Right atrium auricular region (tissue), 2 donors: Measurements from ENCODE around the gene FLVCR1. TPM values are rescaled to one million over a fixed set of nuclear protein-coding genes. Genes with fewer than 3 reads are reported as not detected.

ENCODE experiments used
- DNase-seq: peaks from one replicate; pipeline ENCODE4 v3.0.0-alpha.2; 2019; ENCODE audit warnings: low spot score
- H3K27ac ChIP-seq, 2 donors: fragments of 200-600 bp; sonication (generic); 1 replicate in 1 of 2; 2 replicates in 1 of 2; pipeline ENCODE4 v1.5.1; 2016 to 2019
- H3K27me3 ChIP-seq, 2 donors: fragments of 200-600 bp; sonication (generic); one replicate each; pipeline versions ENCODE4 v1.5.1 to v1.6.0; 2017 to 2019
- H3K36me3 ChIP-seq: fragments of 200-600 bp; sonication (generic); one replicate; pipeline ENCODE4 v1.5.1; 2016
- H3K4me1 ChIP-seq, 2 donors: fragments of 200-600 bp; sonication (generic); one replicate each; pipeline versions ENCODE4 v1.5.1 to v1.6.0; 2017 to 2019
- H3K4me3 ChIP-seq, 2 donors: fragments of 200-600 bp; sonication (generic); 1 replicate in 1 of 2; 2 replicates in 1 of 2; pipeline ENCODE4 v1.5.1; 2017 to 2019; ENCODE audit warnings: mild to moderate bottlenecking in 1 of 2, moderate library complexity in 1 of 2
- H3K9me3 ChIP-seq, 2 donors: fragments of 200-600 bp; sonication (generic); one replicate each; pipeline ENCODE4 v1.5.1; 2019
- total RNA-seq, 2 donors: library from RNA; depleted of rRNA; stranded (reverse); fragments of >200 nt; gene quantifications; one replicate each; pipeline ENCODE4 v1.1.0, GENCODE V29; 2016
- TF ChIP-seq, protein P1 (sequence below), 2 donors: fragments of 200-600 bp; sonication (generic); IDR thresholded peaks; one replicate each; pipeline ENCODE4 v1.5.1; 2019; ENCODE audit warnings: antibody characterized with exemption in 2 of 2

Gene FLVCR1
- total RNA-seq, 2 donors from 2014 or later, result 0.89 to 2.4 TPM

DNA sequence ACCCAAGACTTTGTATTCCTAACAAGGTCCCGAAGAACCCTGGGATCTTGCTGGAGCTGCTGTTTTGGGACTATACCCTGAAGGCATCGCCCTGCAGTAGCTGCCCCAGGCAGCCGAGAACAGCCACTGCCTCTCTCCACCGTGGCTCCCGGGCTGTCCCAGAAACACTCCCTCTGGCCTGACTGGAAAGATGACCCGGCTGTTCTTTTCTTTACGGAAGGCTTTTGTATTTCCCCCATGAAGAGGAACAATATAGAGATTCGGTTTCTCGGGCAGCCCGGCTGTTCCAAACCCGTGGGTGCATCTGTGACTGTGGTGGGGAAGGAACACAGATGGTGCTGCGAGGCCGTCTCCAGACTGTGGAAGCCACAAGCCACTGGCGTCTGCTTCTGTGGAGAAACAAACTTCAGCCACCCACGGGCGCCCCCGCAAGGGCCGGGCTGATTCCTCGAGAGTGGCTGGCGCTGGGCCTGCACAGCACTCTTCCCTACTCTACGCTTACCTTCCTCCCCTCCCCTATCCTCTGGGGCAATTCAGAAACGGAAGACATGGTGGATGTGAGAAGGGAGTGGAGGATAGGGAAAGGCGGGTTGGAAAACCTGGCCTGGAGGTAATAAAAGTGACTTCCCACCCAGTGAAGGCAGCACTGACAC is 58.5 kb downstream of the FLVCR1 start:
- Histone ChIP-seq H3K4me3 (peak overlapping the region in 1 of 2 donors; percentile 28), H3K4me1 (no peaks in the 10 kb centered on the region), H3K36me3 (no peaks in the 10 kb centered on the region), H3K9me3 (no peaks in the 10 kb centered on the region), H3K27me3 (no peaks in the 10 kb centered on the region), H3K27ac (no peak overlapping the region)
- TF ChIP-seq, protein P1, sequence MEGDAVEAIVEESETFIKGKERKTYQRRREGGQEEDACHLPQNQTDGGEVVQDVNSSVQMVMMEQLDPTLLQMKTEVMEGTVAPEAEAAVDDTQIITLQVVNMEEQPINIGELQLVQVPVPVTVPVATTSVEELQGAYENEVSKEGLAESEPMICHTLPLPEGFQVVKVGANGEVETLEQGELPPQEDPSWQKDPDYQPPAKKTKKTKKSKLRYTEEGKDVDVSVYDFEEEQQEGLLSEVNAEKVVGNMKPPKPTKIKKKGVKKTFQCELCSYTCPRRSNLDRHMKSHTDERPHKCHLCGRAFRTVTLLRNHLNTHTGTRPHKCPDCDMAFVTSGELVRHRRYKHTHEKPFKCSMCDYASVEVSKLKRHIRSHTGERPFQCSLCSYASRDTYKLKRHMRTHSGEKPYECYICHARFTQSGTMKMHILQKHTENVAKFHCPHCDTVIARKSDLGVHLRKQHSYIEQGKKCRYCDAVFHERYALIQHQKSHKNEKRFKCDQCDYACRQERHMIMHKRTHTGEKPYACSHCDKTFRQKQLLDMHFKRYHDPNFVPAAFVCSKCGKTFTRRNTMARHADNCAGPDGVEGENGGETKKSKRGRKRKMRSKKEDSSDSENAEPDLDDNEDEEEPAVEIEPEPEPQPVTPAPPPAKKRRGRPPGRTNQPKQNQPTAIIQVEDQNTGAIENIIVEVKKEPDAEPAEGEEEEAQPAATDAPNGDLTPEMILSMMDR (IDR thresholded peaks at IDR 0.05), result no peak
- DNase-seq, result peak; percentile 66

DNA sequence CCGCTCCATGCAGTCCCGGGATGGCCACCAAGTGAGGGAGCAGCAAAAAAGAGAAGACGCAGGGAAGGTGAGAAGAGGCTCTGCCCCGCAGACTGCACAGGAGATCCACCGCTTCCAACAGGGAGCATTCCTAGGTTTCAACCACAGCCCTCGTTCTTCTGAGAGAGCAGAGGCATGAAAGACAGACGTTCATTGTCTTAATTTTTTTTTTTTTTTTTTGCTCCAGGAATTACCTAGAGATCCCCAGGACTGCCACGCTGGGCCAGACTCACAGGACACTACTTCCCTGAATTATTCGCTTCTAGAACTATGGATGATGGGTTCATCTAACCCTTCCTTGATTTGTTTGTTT is 59.0 kb downstream of the FLVCR1 start:
- H3K4me3 ChIP-seq, result peak overlapping the region in 1 of 2 donors; percentile 28
- TF ChIP-seq, protein P1 (IDR thresholded peaks at IDR 0.05), result no peak
- H3K9me3 ChIP-seq, result no peaks in the 10 kb centered on the region
- DNase-seq, result no peak
- H3K27me3 ChIP-seq, result no peaks in the 10 kb centered on the region
- H3K36me3 ChIP-seq, result no peaks in the 10 kb centered on the region
- H3K27ac ChIP-seq, result no peak overlapping the region
- no peaks in the 10 kb centered on the region for H3K4me1 ChIP-seq

DNA sequence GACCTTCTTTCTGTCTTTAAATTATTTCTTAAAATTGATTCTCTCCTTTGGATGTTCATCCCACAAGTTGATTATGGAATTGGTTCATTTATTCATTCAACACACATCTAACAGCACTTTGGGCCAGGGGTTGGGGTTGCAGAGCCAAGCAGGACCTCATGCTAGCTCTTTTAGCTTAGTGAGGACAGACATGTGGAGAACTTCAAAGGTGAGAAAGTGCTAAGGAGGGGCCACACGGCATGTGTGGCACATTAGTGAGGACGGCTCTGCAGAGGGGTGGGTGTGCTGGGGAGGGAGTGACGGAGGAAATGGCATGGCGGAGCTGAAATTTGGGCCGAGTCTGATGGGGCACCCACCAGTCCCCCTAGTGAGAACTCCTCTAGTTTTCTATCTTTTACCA is 59.8 kb downstream of the FLVCR1 start:
- Histone ChIP-seq H3K27me3 (no peaks in the 10 kb centered on the region), H3K4me3 (no peak overlapping the region), H3K27ac (no peak overlapping the region), H3K36me3 (no peaks in the 10 kb centered on the region), H3K9me3 (no peaks in the 10 kb centered on the region), H3K4me1 (no peaks in the 10 kb centered on the region)
- DNase-seq, result no peak
- TF ChIP-seq, protein P1 (IDR thresholded peaks at IDR 0.05), result no peak

DNA sequence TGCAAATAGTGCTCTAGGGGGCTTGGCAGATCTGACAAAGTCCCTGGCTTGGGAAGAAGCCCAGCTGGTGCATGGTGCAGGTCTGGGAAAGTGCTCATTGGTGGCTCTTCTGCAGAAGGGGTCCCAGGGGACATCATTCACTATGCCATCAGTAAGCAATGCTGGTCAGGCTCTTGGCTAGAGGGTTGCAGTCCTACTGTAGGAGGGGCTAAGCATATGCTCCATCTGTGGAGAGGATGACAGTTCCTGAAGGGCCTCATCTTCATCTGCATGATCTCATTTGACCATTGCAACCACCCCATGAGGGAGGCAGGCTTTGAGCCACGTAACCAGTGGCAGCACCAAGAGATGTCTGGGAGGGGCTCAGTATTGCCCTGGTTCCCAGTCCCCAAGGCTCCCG is 60.7 kb downstream of the FLVCR1 start:
- Histone ChIP-seq H3K9me3 (no peaks in the 10 kb centered on the region), H3K4me1 (no peaks in the 10 kb centered on the region), H3K36me3 (no peaks in the 10 kb centered on the region), H3K4me3 (no peak overlapping the region), H3K27ac (no peak overlapping the region), H3K27me3 (no peaks in the 10 kb centered on the region)
- DNase-seq, result no peak
- TF ChIP-seq, protein P1 (IDR thresholded peaks at IDR 0.05), result no peak

DNA sequence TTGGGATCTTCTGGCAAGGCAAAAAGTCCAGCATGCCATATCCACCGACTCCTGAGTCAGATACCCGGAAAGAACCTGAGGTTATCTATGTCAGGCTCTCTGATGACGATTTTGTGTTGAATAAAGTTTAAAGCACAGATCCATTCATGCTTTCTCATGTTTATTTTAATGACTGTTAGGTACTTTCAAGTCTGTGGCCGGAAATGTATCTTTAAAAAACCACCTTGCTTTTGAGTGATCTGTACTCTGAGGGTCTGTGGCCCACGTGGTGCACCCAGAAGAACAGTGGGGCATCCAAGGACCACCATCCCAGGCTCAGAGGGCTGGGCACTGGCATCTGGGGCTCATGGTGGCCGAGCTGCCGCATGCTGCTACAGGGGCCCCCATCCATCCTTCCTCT is 62.2 kb downstream of the FLVCR1 start:
- Histone ChIP-seq H3K27me3 (no peaks in the 10 kb centered on the region), H3K4me1 (no peaks in the 10 kb centered on the region), H3K4me3 (no peak overlapping the region), H3K9me3 (no peaks in the 10 kb centered on the region), H3K27ac (no peak overlapping the region), H3K36me3 (no peaks in the 10 kb centered on the region)
- TF ChIP-seq, protein P1 (IDR thresholded peaks at IDR 0.05), result no peak
- no peak for DNase-seq

DNA sequence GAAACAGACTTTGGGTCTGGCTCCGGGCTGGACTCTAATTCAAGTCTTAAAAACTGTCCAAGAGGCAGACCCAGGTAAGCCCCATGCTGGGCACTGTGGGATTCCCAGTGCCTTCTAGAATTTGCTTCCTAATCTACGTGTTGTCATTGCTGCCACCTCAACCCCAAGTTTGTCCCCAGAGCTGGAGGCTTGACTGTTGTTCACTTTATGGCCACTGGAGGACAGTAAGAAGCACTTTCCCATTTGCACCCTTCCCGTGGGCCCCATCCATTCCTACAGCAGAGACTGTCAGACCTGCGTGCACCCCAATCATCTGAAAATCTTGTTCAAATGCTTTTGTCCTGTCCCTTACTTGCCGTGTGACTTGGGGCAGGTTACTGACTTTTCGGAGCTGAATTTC is 62.8 kb downstream of the FLVCR1 start:
- H3K27ac ChIP-seq, result no peak overlapping the region
- no peaks in the 10 kb centered on the region for H3K36me3 ChIP-seq
- H3K27me3 ChIP-seq, result no peaks in the 10 kb centered on the region
- TF ChIP-seq, protein P1 (IDR thresholded peaks at IDR 0.05), result peak in 1 of 2 donors; percentile 39
- no peaks in the 10 kb centered on the region for H3K9me3 ChIP-seq
- H3K4me3 ChIP-seq, result no peak overlapping the region
- no peaks in the 10 kb centered on the region for H3K4me1 ChIP-seq
- DNase-seq, result no peak
